NCI-H1930 (cell line): ENCODE data around the gene LZTS2.

Experiments
- DNase-seq, 2 experiments: peaks; one replicate each; lab custom pipeline; 2025; lab: John Stamatoyannopoulos, UW

LZTS2 gene

DNA sequence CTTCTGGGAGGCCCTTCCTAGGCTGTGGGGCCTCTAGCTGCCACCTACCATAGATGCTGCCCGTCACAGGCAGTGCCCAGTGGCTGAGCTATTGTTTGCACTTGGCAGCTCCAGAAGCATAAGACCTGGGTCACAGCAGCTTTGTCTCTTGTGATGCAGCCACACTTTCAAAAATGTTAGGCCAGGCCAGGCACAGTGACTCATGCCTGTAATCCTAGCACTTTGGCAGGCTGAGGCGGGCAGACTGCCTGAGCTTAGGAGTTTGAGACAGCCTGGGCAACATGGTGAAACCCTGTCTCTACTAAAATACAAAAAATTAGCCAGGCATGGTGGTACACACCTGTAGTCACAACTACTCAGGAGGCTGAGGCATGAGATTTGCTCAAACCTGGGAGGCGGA is 52.7 kb downstream of the LZTS2 start:
- no peak for DNase-seq

DNA sequence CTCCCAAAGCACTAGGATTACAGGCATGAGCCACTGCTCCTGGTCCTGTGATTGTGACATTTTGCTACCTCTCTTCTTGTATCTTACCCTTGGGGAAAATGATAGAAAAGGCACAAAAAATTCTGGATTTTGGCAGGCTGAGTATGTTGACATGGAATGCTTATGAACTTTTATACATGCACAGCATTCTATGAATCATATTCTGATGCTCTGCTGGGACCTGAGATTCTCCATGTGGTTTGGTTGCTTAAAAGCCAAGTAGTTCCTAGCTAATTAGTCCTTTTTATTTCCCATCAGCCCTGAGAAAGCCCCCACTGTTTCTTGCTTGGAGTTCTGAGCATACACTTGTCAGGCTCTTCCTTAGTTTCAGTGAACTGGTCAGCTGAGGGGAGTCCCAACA is 53.9 kb downstream of the LZTS2 start:
- no peak for DNase-seq

DNA sequence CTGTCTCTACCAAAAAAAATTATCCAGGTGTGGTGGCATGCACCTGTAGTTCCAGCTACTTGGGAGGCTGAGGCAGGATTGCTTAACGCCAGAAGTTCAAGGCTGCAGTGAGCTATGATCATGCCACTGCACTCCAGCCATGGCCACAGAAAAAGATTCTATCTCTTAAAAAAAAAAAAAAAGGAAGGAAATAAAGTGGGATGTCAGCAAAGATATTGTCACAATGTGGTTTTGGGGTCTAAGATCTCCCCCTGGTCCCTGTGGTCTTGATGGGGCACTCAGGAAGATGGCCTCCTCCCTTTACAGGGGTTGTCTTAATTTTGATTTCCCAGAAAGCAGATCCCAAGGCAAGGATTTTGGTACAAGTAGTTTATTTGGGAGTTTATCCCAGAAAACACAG is 54.7 kb downstream of the LZTS2 start:
- DNase-seq = no peak

DNA sequence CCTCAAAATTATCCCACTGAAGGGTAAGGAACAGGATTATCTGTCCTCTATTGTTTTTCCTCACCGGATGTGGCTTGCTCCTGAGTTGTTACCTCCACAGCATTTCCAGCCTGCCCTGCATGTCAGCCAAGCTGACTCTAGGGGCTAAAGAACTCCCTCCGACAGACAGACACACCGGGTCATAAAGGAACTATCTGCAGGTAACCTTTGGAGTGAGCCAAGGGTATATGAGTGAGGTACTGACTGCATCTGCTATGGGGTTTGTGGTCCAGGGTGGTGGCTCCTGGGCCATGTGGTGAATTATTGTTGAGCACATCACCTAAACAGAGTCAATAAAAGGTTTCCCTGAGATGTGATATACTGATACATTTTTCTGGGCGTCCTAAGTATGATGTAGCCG is 55.3 kb downstream of the LZTS2 start:
- DNase-seq = no peak

DNA sequence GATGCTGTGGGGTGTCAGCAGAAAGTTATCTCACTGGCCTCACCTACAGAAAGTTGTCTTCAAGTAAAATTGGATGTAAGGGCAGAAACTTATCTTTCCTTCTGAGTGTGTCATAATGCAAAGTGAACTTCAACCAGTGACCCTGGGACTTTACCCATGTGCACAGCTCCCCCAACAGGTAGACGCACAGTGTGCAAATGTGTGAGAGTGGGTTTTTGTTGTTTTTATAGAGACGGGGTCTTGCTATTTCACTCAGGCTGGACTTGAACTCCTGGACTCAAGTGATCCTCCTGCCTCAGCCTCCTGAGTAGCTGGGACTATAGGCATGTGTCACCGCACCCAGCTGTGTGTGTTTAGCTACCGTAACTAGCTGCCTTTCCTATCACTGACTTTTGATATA is 55.8 kb downstream of the LZTS2 start:
- DNase-seq = no peak

DNA sequence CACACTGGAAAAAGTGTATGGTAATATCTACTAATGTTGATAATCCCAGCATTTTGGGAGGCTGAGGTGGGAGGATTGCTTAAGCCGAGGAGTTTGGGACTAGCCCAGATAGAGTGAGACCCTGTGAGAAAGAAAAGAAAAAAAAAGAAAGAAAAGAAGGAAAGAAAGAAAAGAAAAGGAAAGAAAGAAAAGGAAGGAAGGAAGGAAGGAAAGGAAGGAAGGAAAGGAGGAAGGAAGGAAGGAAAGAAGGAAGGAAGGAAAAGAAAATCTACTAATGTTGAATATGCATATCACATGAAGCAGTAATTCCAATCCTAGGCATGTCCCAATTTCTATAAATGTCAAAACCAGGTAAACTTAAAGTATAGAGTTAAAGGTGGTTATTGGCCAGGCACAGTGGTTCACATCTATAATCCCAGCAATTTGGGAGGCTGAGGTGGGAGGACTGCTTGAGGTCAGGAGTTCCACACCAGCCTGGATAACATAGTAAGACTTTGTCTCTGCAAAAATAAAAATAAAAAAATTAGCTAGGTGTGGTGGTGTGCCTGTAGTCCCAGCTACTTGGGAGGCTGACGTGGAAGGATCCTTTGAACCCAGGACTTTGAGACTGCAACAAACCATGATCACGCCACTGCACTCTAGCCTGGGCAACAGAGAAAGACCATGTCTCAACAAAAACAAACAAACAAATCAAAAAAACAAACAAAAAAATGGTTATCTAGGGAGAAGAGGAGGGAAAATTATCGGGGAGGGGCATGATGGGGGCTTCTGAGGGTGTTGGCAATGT is 57.0 kb downstream of the LZTS2 start:
- no peak for DNase-seq
